NCI-H774 (cell line): Measurements from ENCODE around the gene NCOA7.
"Not testable (repeated sequence)": the region's sequence is repeated elsewhere in the genome, so short reads cannot be mapped to it uniquely, and the experiment has no call there.

Source experiments
- DNase-seq: peaks from one replicate; lab custom pipeline; 2025; lab: John Stamatoyannopoulos, UW

Gene NCOA7

GRCh38 chr6:125945378-125946141 is 154.8 kb downstream of the NCOA7 start:
- DNase-seq, result no peak

- DNase-seq, result no peak
Measured at GRCh38 chr6:125947615-125948014, 156.9 kb downstream of the NCOA7 start.

- DNase-seq, result no peak
Measured at GRCh38 chr6:125948455-125948854, 157.7 kb downstream of the NCOA7 start.

- no peak for DNase-seq
Measured at GRCh38 chr6:125949069-125949468, 158.3 kb downstream of the NCOA7 start.

GRCh38 chr6:125950293-125950692 is 159.5 kb downstream of the NCOA7 start:
- no peak for DNase-seq

GRCh38 chr6:125950716-125951115 is 160.0 kb downstream of the NCOA7 start:
- DNase-seq, result not testable (repeated sequence)

GRCh38 chr6:125951323-125951722 is 160.6 kb downstream of the NCOA7 start:
- DNase-seq, result no peak

- DNase-seq, result no peak
Measured at GRCh38 chr6:125952764-125953501, 162.2 kb downstream of the NCOA7 start.

GRCh38 chr6:125953502-125953875 is 162.7 kb downstream of the NCOA7 start:
- peak; percentile 92 for DNase-seq

GRCh38 chr6:125954735-125955339 is 164.1 kb downstream of the NCOA7 start:
- DNase-seq, result no peak

- DNase-seq, result no peak
Measured at GRCh38 chr6:125955973-125956372, 165.2 kb downstream of the NCOA7 start.

GRCh38 chr6:125956506-125957390 is 166.0 kb downstream of the NCOA7 start, which contains the start of gene HINT3:
Gene HINT3, plus strand, starts transcription at chr6:125956770. Its CDS starts 208 bp downstream, at chr6:125956978.
- peak; percentile 100 for DNase-seq

GRCh38 chr6:125957391-125957693 is 166.6 kb downstream of the NCOA7 start:
- DNase-seq, result no peak

- DNase-seq, result no peak
Measured at GRCh38 chr6:125957845-125958244, 167.1 kb downstream of the NCOA7 start.

- no peak for DNase-seq
Measured at GRCh38 chr6:125959041-125959440, 168.3 kb downstream of the NCOA7 start.

- no peak for DNase-seq
Measured at GRCh38 chr6:125961117-125961516, 170.4 kb downstream of the NCOA7 start.

- DNase-seq, result no peak
Measured at GRCh38 chr6:125962900-125963497, 172.2 kb downstream of the NCOA7 start.

- no peak for DNase-seq
Measured at GRCh38 chr6:125963817-125964216, 173.1 kb downstream of the NCOA7 start.

GRCh38 chr6:125966569-125966968 is 175.8 kb downstream of the NCOA7 start:
- no peak for DNase-seq

GRCh38 chr6:125968493-125968892 is 177.7 kb downstream of the NCOA7 start:
- no peak for DNase-seq

GRCh38 chr6:125970760-125971159 is 180.0 kb downstream of the NCOA7 start:
- DNase-seq, result no peak

- not testable (repeated sequence) for DNase-seq
Measured at GRCh38 chr6:125972478-125972877, 181.7 kb downstream of the NCOA7 start.
